K562 (cell line): ENCODE data around the gene CD47. TPM values are rescaled to one million over a fixed set of nuclear protein-coding genes. Genes with fewer than 3 reads are reported as not detected.

Experiments used
- BACH1 ChIP-seq: fragments of 200-800 bp; sonication (Bioruptor generic); IDR thresholded peaks from 2 replicates; pipeline ENCODE4 v1.6.1; 2016; ENCODE audit warnings: missing genetic modification characterization, missing compliant biosample characterization
- CAMTA2 ChIP-seq: fragments of 250-450 bp; sonication (Bioruptor Pico); conservative IDR thresholded peaks from 2 replicates; pipeline ENCODE4 v1.5.1; 2022
- CTCF ChIP-seq, 3 experiments: IDR thresholded peaks in 2 of 3; conservative IDR thresholded peaks in 1 of 3; 2 replicates each; pipeline ENCODE4 v1.5.1; 2011 to 2012; ENCODE audit warnings: low read length in 3 of 3, mild to moderate bottlenecking in 3 of 3, control low read depth in 2 of 3, improper control_type of control experiment in 1 of 3, inconsistent platforms in 1 of 3, low read depth in 1 of 3, mixed read lengths in 1 of 3, moderate library complexity in 1 of 3; ENCODE audit not compliant: insufficient read depth in 2 of 3
- DDX20 ChIP-seq: fragments of 450-650 bp; IDR thresholded peaks from 2 replicates; pipeline ENCODE4 v1.6.1; 2016; ENCODE audit warnings: missing genetic modification characterization, low read depth, mild to moderate bottlenecking, missing compliant biosample characterization, moderate library complexity
- DPF2 ChIP-seq: fragments of 450-650 bp; IDR thresholded peaks from 2 replicates; pipeline ENCODE4 v1.6.1; 2016
- ETV6 ChIP-seq, 3 experiments: fragments of 150-350 bp in 1 of 3; sonication (generic) in 1 of 3; formaldehyde crosslinking in 1 of 3; IDR thresholded peaks; 2 replicates each; pipeline versions ENCODE4 v1.6.1 to v1.8.0; 2014 to 2022; ENCODE audit warnings: borderline replicate concordance in 2 of 3, low read depth in 2 of 3, antibody characterized with exemption in 1 of 3, low read length in 1 of 3, mild to moderate bottlenecking in 1 of 3, missing genetic modification reagents in 1 of 3
- FOSL1 ChIP-seq: fragments of 200-800 bp; sonication (Bioruptor generic); conservative IDR thresholded peaks from 2 replicates; pipeline ENCODE4 v1.6.1; 2016; ENCODE audit warnings: missing genetic modification characterization, missing compliant biosample characterization
- GTF2E2 ChIP-seq: fragments of 200-800 bp; sonication (Bioruptor generic); IDR thresholded peaks from 2 replicates; pipeline ENCODE4 v1.6.1; 2016; ENCODE audit warnings: missing genetic modification characterization, missing compliant biosample characterization
- HCFC1 ChIP-seq: IDR thresholded peaks from 2 replicates; pipeline ENCODE4 v1.6.1; 2012; ENCODE audit warnings: low read depth, low read length, improper control_type of control experiment
- JUND ChIP-seq, 2 experiments: IDR thresholded peaks; 2 replicates in 1 of 2; 3 replicates in 1 of 2; pipeline ENCODE4 v1.6.1; 2011; ENCODE audit warnings: borderline replicate concordance in 2 of 2, low read depth in 2 of 2, low read length in 2 of 2, improper control_type of control experiment in 1 of 2, missing biosample characterization in 1 of 2, missing genetic modification characterization in 1 of 2, missing genetic modification reagents in 1 of 2
- LARP7 ChIP-seq: fragments of 450-650 bp; IDR thresholded peaks from 2 replicates; pipeline ENCODE4 v1.6.1; 2016
- MEIS2 ChIP-seq: fragments of 450-650 bp; IDR thresholded peaks from 2 replicates; pipeline ENCODE4 v1.6.1; 2014; ENCODE audit warnings: mild to moderate bottlenecking; ENCODE audit not compliant: partially characterized antibody
- MIER1 ChIP-seq: fragments of 450-650 bp; IDR thresholded peaks from 2 replicates; pipeline ENCODE4 v1.6.1; 2016; ENCODE audit warnings: antibody characterized with exemption, mild to moderate bottlenecking, low read depth
- MYBL2 ChIP-seq, 2 experiments: fragments of 450-650 bp in 1 of 2; sonication (generic) in 1 of 2; formaldehyde crosslinking in 1 of 2; IDR thresholded peaks; 2 replicates each; pipeline versions ENCODE4 v1.6.1 to v1.8.1; 2017 to 2022; ENCODE audit warnings: borderline replicate concordance in 1 of 2, inconsistent platforms in 1 of 2, low read depth in 1 of 2, mild to moderate bottlenecking in 1 of 2, missing genetic modification reagents in 1 of 2, moderate library complexity in 1 of 2
- NR2C1 ChIP-seq, 2 experiments: fragments of 450-650 bp; IDR thresholded peaks; 2 replicates each; pipeline ENCODE4 v1.6.1; 2017; ENCODE audit warnings: mild to moderate bottlenecking in 2 of 2, antibody characterized with exemption in 1 of 2, inconsistent platforms in 1 of 2, missing compliant biosample characterization in 1 of 2, missing genetic modification characterization in 1 of 2
- SAFB2 ChIP-seq: fragments of 200-400 bp; formaldehyde crosslinking; IDR thresholded peaks from 2 replicates; pipeline ENCODE4 v1.6.1; 2018; ENCODE audit warnings: borderline replicate concordance, low read length, low read depth, moderate library complexity; ENCODE audit not compliant: severe bottlenecking
- SNIP1 ChIP-seq: fragments of 450-650 bp; IDR thresholded peaks from 2 replicates; pipeline ENCODE4 v1.7.1; 2017; ENCODE audit warnings: low read depth, mild to moderate bottlenecking
- SOX6 ChIP-seq: fragments of 450-650 bp; IDR thresholded peaks from 2 replicates; pipeline ENCODE4 v1.6.1; 2014; ENCODE audit warnings: mild to moderate bottlenecking
- THAP7 ChIP-seq: fragments of 250-450 bp; sonication (Bioruptor Pico); IDR thresholded peaks from 2 replicates; pipeline ENCODE4 v1.5.0; 2021
- ZBTB2 ChIP-seq: fragments of 450-650 bp; IDR thresholded peaks from 2 replicates; pipeline ENCODE4 v1.6.1; 2016; ENCODE audit warnings: antibody characterized with exemption
- ZNF197 ChIP-seq: fragments of 200-800 bp; sonication (Bioruptor generic); IDR thresholded peaks from 2 replicates; pipeline ENCODE4 v1.6.1; 2016; ENCODE audit warnings: low read depth, missing genetic modification characterization, missing compliant biosample characterization
- ZNF212 ChIP-seq: fragments of 450-650 bp; formaldehyde crosslinking; IDR thresholded peaks from 2 replicates; pipeline ENCODE4 v1.4.0; 2020; ENCODE audit warnings: mild to moderate bottlenecking
- ZNF717 ChIP-seq: fragments of 250-450 bp; sonication (Bioruptor Pico); IDR thresholded peaks from 2 replicates; pipeline ENCODE4 v1.5.0; 2021
- polyA plus RNA-seq, 8 experiments: library from polyadenylated mRNA; depleted of rRNA in 4 of 8; stranded (reverse) in 5 of 8; unstranded in 3 of 8; fragments of >200 nt; fragmentation: Nextera tagmentation in 2 of 8; fragmentation: Illumina TruSeq in 1 of 8; extraction: Ambion mirVana in 2 of 8; extraction: Trizol in 1 of 8; gene quantifications; 2 replicates each; pipeline versions ENCODE4 v1.2.1 to v1.2.3, GENCODE V29; 2011 to 2014; ENCODE audit warnings: inconsistent platforms in 1 of 8, missing spikeins in 1 of 8
- total RNA-seq, 7 experiments: library from RNA; depleted of rRNA in 6 of 7; stranded (reverse); fragments of >200 nt in 6 of 7; fragmentation: Illumina TruSeq in 2 of 7; extraction: Trizol in 2 of 7; gene quantifications; 2 replicates each; pipeline versions ENCODE4 v1.2.1 to v1.2.3, GENCODE V29; 2011 to 2021; ENCODE audit warnings: low replicate concordance in 1 of 7

CD47 gene
- total and polyA plus RNA-seq, 9 of the 15 experiments (the other 6 are each of a cell fraction or from before 2014, with no cell fraction given), result 10.2 to 62.6 (median 36.3) TPM

DNA sequence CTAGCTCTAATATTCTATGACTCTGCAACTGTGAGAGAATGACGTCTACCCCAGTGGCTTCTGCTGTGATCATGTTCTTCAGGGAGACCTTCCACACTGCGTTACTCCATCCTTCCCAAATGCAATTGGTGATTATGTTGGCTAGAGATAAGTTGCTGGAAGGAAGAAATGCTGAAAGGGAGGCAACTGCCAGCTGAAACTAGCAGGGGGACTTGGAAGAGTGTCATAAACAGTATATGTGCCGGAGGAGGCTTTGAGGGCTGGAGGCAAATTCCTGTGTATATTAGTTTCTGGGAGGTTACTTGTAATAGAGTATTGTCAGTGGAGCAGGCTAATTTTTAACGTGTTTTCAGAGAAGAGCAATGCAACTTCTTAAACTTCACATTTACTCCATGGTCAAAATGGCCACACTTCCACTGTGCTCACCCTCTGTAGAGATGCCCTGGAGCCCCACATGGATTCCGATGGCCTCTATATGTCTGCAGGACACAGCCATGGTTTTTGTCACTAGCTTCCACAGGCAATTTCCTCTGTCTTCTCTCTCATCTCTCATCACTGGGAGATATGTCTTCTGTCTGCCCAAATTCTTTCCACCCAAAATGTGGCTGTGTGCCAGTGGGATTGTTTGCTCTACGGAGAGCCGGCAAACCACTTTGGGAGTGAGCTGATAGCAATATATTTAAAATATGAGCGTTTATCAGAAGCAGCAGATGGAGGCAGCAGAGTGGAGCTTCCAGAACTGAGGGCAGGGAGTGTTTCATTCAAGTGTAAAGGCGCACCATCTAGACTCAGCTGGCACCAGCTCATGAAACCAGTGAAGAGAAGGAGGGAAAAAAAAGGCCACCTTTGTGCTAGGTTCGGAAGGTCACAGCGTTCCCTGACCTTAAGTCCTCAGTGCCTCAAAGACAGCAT, 13.3 kb upstream of the CD47 start (continued):
- no peak for TF ChIP-seq THAP7
- no peak for TF ChIP-seq ZNF197
- TF ChIP-seq ZNF212, result no peak
- TF ChIP-seq BACH1, result no peak
- TF ChIP-seq SNIP1, result no peak
- TF ChIP-seq ZNF717 (CRISPR knock-in tag), result no peak
- peak in 1 of 2 experiments; percentile 77; a peak in 2 of 4 replicates for TF ChIP-seq ETV6 (IDR thresholded peaks at IDR 0.05; ENCODE audit: borderline replicate concordance in 1 of 2, low read depth in 2 of 2, low read length in 1 of 2)
- TF ChIP-seq ETV6 (CRISPR knock-in tag; IDR thresholded peaks at IDR 0.05; ENCODE audit: borderline replicate concordance), result no peak
- 0 out of 2 replicates have a peak, but pooled peaks have one; percentile 16 for TF ChIP-seq HCFC1
- no peak for TF ChIP-seq LARP7
- TF ChIP-seq SOX6, result peak; percentile 86
- no peak; the same call in 1 of the 2 replicates for TF ChIP-seq JUND (IDR thresholded peaks at IDR 0.05; ENCODE audit: borderline replicate concordance, low read depth, low read length)
- peak; percentile 24; the same call in 1 of the 3 replicates for TF ChIP-seq JUND (tag; IDR thresholded peaks at IDR 0.05; ENCODE audit: borderline replicate concordance, low read depth, low read length)
- no peak for TF ChIP-seq MIER1
- TF ChIP-seq CTCF (IDR thresholded peaks at IDR 0.05 in 2 of 3, conservative IDR thresholded peaks at IDR 0.05 in 1 of 3; ENCODE audit: insufficient read depth in 2 of 3, low read depth in 1 of 3, low read length in 3 of 3), result peak in 1 of 3 experiments; percentile 16; a peak in 1 of 6 replicates
- peak; percentile 29; the same call in 1 of the 2 replicates for TF ChIP-seq GTF2E2 (tag)
- TF ChIP-seq MYBL2 (IDR thresholded peaks at IDR 0.05; ENCODE audit: low read depth), result peak; percentile 49; the same call in 1 of the 2 replicates
- no peak for TF ChIP-seq MYBL2 (CRISPR knock-in tag; IDR thresholded peaks at IDR 0.05; ENCODE audit: borderline replicate concordance)
- no peak for TF ChIP-seq CAMTA2 (CRISPR knock-in tag)
- peak; percentile 32; the same call in 1 of the 2 replicates for TF ChIP-seq ZBTB2
- TF ChIP-seq MEIS2, result peak; percentile 95
- peak; percentile 37; the same call in 1 of the 2 replicates for TF ChIP-seq FOSL1 (tag)
- TF ChIP-seq DDX20 (tag), result no peak
- TF ChIP-seq SAFB2, result no peak
- peak; percentile 92 for TF ChIP-seq DPF2
- TF ChIP-seq NR2C1 (IDR thresholded peaks at IDR 0.05), result no peak
- no peak for TF ChIP-seq NR2C1 (tag; IDR thresholded peaks at IDR 0.05)
